Peyer's patch (tissue), 4 donors: ENCODE measurements around the gene STAT4. TPM values are rescaled to one million over a fixed set of nuclear protein-coding genes. Genes with fewer than 3 reads are reported as not detected.

Experiments used
- DNase-seq, 3 donors: peaks; one replicate each; pipeline ENCODE4 v3.0.0-alpha.2; 2017 to 2019
- H3K27ac ChIP-seq, 4 donors: fragments of 200-600 bp; sonication (generic); one replicate each; pipeline ENCODE4 v1.5.1; 2016 to 2019
- H3K27me3 ChIP-seq, 2 donors: fragments of 200-600 bp; sonication (generic); one replicate each; pipeline ENCODE4 v1.5.1; 2019
- H3K36me3 ChIP-seq, 3 donors: fragments of 200-600 bp; sonication (generic); one replicate each; pipeline ENCODE4 v1.5.1; 2016 to 2019
- H3K4me1 ChIP-seq, 4 donors: fragments of 200-600 bp; sonication (generic); one replicate each; pipeline ENCODE4 v1.5.1; 2016 to 2019
- H3K4me3 ChIP-seq, 4 donors: fragments of 200-600 bp; sonication (generic); 1 replicate in 3 of 4; 2 replicates in 1 of 4; pipeline ENCODE4 v1.5.1; 2016 to 2019; ENCODE audit warnings: mild to moderate bottlenecking in 1 of 4
- H3K9me3 ChIP-seq, 4 donors: fragments of 200-600 bp; sonication (generic); one replicate each; pipeline ENCODE4 v1.5.1; 2016 to 2019; ENCODE audit warnings: mild to moderate bottlenecking in 1 of 4
- CTCF ChIP-seq, 6 experiments: fragments of 450-650 bp in 4 of 6; fragments of 200-600 bp in 2 of 6; sonication (generic) in 1 of 6; IDR thresholded peaks; one replicate each; pipeline ENCODE4 v1.5.1; 2017 to 2019; ENCODE audit warnings: antibody characterized with exemption in 6 of 6, mild to moderate bottlenecking in 3 of 6, moderate library complexity in 1 of 6
- POLR2A ChIP-seq, 2 donors: fragments of 450-650 bp; IDR thresholded peaks; one replicate each; pipeline ENCODE4 v1.5.1; 2017; ENCODE audit warnings: antibody characterized with exemption in 2 of 2, mild to moderate bottlenecking in 2 of 2, moderate library complexity in 2 of 2
- total RNA-seq, 4 donors: library from RNA; depleted of rRNA; stranded (reverse); fragments of >200 nt; gene quantifications; one replicate each; pipeline ENCODE4 v1.1.0, GENCODE V29; 2016

Gene STAT4
- total RNA-seq, 4 donors from 2014 or later, result 5.0 to 18.2 (median 5.9) TPM

- Histone ChIP-seq H3K4me1 (no peaks in the 10 kb centered on the region), H3K27me3 (no peaks in the 10 kb centered on the region), H3K9me3 (no peaks in the 10 kb centered on the region), H3K4me3 (no peak overlapping the region), H3K27ac (no peak overlapping the region), H3K36me3 (no peaks in the 10 kb centered on the region)
- TF ChIP-seq CTCF (IDR thresholded peaks at IDR 0.05), result no peak
- TF ChIP-seq POLR2A (IDR thresholded peaks at IDR 0.05), result no peak
- DNase-seq, result no peak
These were observed 68.5 kb downstream of the STAT4 start for GRCh38 chr2:191082321-191082720.

GRCh38 chr2:191081411-191082155 lies 69.2 kb downstream of the STAT4 start:
- Histone ChIP-seq H3K36me3 (no peaks in the 10 kb centered on the region), H3K27me3 (no peaks in the 10 kb centered on the region), H3K4me1 (no peaks in the 10 kb centered on the region), H3K9me3 (no peaks in the 10 kb centered on the region), H3K27ac (no peak overlapping the region), H3K4me3 (no peak overlapping the region)
- TF ChIP-seq CTCF (IDR thresholded peaks at IDR 0.05), result no peak
- no peak for TF ChIP-seq POLR2A (IDR thresholded peaks at IDR 0.05)
- no peak for DNase-seq

GRCh38 chr2:191078165-191078867 lies 72.5 kb downstream of the STAT4 start:
- no peaks in the 10 kb centered on the region for H3K9me3 ChIP-seq
- H3K27me3 ChIP-seq, result no peaks in the 10 kb centered on the region
- no peaks in the 10 kb centered on the region for H3K36me3 ChIP-seq
- no peak overlapping the region for H3K27ac ChIP-seq
- TF ChIP-seq CTCF (IDR thresholded peaks at IDR 0.05), result no peak
- H3K4me3 ChIP-seq, result no peak overlapping the region
- DNase-seq, result no peak
- H3K4me1 ChIP-seq, result no peaks in the 10 kb centered on the region

- Histone ChIP-seq H3K27ac (no peak overlapping the region), H3K4me3 (no peak overlapping the region), H3K9me3 (no peaks in the 10 kb centered on the region), H3K36me3 (no peaks in the 10 kb centered on the region), H3K27me3 (no peaks in the 10 kb centered on the region), H3K4me1 (no peaks in the 10 kb centered on the region)
- DNase-seq, result no peak
- TF ChIP-seq CTCF (IDR thresholded peaks at IDR 0.05), result no peak
- TF ChIP-seq POLR2A (IDR thresholded peaks at IDR 0.05), result no peak
These were observed 80.5 kb downstream of the STAT4 start for GRCh38 chr2:191070276-191070675.

GRCh38 chr2:191069606-191070005 lies 81.2 kb downstream of the STAT4 start:
- Histone ChIP-seq H3K4me3 (no peak overlapping the region), H3K9me3 (no peaks in the 10 kb centered on the region), H3K27ac (no peak overlapping the region), H3K27me3 (no peaks in the 10 kb centered on the region), H3K36me3 (no peaks in the 10 kb centered on the region), H3K4me1 (no peaks in the 10 kb centered on the region)
- no peak for DNase-seq
- TF ChIP-seq CTCF (IDR thresholded peaks at IDR 0.05), result no peak
- no peak for TF ChIP-seq POLR2A (IDR thresholded peaks at IDR 0.05)
